ENCODE measurements around the gene SLCO4A1. TPM values are rescaled to one million over a fixed set of nuclear protein-coding genes. Genes with fewer than 3 reads are reported as not detected.

The SLCO4A1 gene
- total RNA-seq, 2 donors from 2014 or later, result 2.6 to 6.2 TPM

DNA sequence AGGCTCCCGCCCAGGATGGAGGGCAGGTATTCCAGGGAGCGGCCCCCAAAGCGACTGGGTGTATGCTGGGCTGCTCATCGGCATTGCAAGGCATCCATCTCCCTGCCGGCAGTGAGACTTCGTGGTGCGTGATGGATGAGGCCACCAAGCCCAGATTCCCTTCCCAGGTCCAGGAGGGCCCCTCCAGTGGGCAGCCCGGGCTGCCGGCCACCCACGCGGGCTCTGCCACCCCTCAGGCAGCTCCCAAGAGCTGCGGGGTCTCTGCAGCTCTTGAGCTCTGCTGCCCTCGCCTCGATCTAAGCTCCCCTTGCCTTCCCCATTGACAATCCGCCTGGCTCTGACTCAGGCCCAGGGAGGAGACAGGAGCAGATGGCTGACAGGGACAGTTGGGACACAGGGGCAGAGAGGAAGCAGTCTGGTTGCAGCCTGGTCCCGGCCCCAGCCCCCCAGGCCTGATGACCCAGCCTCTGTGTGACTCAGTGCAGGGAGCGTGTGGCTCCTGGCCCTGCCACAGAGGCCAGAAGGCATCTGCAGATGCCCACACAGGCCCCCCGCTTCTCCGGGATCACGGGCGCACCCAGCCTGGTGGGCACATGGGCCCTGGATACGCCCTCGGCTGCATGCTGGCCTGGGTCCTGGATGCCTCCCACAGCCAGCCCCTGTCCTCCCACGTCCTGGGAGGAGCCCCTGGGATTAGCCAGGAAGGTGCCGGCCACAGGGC lies 33.0 kb downstream of the SLCO4A1 start:
- no peak overlapping the region for H3K27ac ChIP-seq
- H3K36me3 ChIP-seq (replicated peaks in 1 of 2; ENCODE audit: insufficient read depth in 1 of 2, low read depth in 2 of 2), result no peaks in the 10 kb centered on the region
- H3K27me3 ChIP-seq, result peaks cover 0 to 3% of the 10 kb centered on the region in 2 donors
- ATAC-seq, result no peak
- no peak for TF ChIP-seq POLR2A (IDR thresholded peaks at IDR 0.05)
- TF ChIP-seq, protein P1, sequence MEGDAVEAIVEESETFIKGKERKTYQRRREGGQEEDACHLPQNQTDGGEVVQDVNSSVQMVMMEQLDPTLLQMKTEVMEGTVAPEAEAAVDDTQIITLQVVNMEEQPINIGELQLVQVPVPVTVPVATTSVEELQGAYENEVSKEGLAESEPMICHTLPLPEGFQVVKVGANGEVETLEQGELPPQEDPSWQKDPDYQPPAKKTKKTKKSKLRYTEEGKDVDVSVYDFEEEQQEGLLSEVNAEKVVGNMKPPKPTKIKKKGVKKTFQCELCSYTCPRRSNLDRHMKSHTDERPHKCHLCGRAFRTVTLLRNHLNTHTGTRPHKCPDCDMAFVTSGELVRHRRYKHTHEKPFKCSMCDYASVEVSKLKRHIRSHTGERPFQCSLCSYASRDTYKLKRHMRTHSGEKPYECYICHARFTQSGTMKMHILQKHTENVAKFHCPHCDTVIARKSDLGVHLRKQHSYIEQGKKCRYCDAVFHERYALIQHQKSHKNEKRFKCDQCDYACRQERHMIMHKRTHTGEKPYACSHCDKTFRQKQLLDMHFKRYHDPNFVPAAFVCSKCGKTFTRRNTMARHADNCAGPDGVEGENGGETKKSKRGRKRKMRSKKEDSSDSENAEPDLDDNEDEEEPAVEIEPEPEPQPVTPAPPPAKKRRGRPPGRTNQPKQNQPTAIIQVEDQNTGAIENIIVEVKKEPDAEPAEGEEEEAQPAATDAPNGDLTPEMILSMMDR (IDR thresholded peaks at IDR 0.05), result no peak
- peak in 1 of 4 donors; percentile 44 for DNase-seq
- H3K4me3 ChIP-seq, result no peak overlapping the region
- H3K4me1 ChIP-seq, result no peaks in the 10 kb centered on the region
- WGBS, 2 donors, result 57 to 71% methylated on average over 14 to 25 of the region's 25 CpGs
- intact Hi-C loops (cut with DNase I), result no loop called here
- no peaks in the 10 kb centered on the region for H3K9me3 ChIP-seq

DNA sequence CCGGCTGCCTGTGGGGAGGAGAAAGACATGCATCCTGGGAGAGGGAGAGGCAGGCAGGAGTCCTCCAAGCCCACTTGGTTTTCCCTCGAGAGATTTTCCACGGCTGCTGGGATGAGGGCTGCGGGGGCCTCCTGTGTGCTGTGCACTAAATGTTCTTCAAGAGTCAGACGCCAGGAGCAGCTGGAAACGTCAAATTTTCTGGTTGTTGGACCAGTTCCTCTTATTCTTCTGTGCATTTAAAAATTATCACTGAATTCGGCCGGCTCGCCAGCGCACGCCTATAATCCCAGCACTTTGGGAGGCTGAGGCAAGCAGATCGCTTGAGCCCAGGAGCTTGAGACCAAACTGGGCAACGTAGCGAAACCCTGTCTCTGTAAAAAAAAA lies 33.6 kb downstream of the SLCO4A1 start:
- no peaks in the 10 kb centered on the region for H3K36me3 ChIP-seq (replicated peaks in 1 of 2; ENCODE audit: insufficient read depth in 1 of 2, low read depth in 2 of 2)
- intact Hi-C loops (cut with DNase I), result no loop called here
- H3K9me3 ChIP-seq, result no peaks in the 10 kb centered on the region
- H3K27ac ChIP-seq, result no peak overlapping the region
- no peak for DNase-seq
- ATAC-seq, result no peak
- no peaks in the 10 kb centered on the region for H3K4me1 ChIP-seq
- no peak for TF ChIP-seq POLR2A (IDR thresholded peaks at IDR 0.05)
- TF ChIP-seq, protein P1 (IDR thresholded peaks at IDR 0.05), result no peak
- WGBS, 2 donors, result 68 to 86% methylated on average over 13 to 14 of the region's 14 CpGs
- peaks cover 0 to 3% of the 10 kb centered on the region in 2 donors for H3K27me3 ChIP-seq
- no peak overlapping the region for H3K4me3 ChIP-seq

DNA sequence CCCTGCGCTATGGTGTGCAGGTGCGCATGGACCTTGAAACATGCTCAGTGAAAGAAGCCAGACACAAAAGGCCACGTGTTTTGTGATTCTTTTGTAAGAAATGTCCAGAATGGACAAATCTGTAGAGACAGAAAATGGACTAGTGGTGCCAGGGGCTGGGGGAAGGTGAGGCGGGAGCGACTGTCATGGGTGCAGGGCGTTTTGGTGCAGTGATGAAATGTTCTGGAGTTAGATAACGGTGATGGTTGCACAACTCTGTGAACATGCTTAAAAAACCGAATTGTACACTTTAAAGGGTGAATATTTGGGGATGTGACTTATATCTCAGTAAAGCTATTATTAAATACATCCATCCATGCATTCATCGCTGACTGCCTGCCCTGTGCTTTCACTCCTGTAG lies 34.7 kb downstream of the SLCO4A1 start:
- no peak for TF ChIP-seq POLR2A (IDR thresholded peaks at IDR 0.05)
- TF ChIP-seq, protein P1 (IDR thresholded peaks at IDR 0.05), result no peak
- ATAC-seq, result no peak
- H3K36me3 ChIP-seq (replicated peaks in 1 of 2; ENCODE audit: insufficient read depth in 1 of 2, low read depth in 2 of 2), result no peaks in the 10 kb centered on the region
- intact Hi-C loops (cut with DNase I), result no loop called here
- 53 to 69% methylated on average over 9 of the region's 9 CpGs for WGBS, 2 donors
- no peak for DNase-seq
- H3K27me3 ChIP-seq, result peaks cover 0 to 3% of the 10 kb centered on the region in 2 donors
- no peak overlapping the region for H3K27ac ChIP-seq
- no peaks in the 10 kb centered on the region for H3K9me3 ChIP-seq
- no peak overlapping the region for H3K4me3 ChIP-seq
- H3K4me1 ChIP-seq, result no peaks in the 10 kb centered on the region

DNA sequence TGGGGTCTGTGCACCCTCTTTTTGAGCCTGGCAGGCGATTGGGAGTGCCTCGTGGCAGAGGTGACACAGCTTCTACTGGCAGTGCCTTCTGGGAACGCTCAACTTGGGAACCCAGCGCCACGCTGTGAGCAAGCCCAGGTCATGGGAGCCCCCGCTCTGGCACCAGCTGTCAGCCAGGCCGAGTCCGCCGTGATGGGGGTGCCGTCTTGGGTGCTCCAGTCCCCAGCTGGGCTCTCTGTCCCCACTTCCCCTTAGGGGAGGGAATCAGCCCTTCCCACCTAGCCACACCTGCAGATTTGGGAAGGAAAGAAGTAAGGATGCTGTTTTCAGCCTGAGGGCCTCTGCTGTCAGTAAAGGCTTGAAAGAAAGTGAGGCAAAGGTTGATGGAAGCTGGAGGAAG lies 35.4 kb downstream of the SLCO4A1 start:
- no peak for ATAC-seq
- WGBS, 2 donors, result 46% methylated on average over 10 of the region's 10 CpGs; no CpG with 5 or more reads in 1 of the 2 donors
- no peaks in the 10 kb centered on the region for H3K36me3 ChIP-seq (replicated peaks in 1 of 2; ENCODE audit: insufficient read depth in 1 of 2, low read depth in 2 of 2)
- H3K27ac ChIP-seq, result no peak overlapping the region
- no peak overlapping the region for H3K4me3 ChIP-seq
- TF ChIP-seq, protein P1 (IDR thresholded peaks at IDR 0.05), result no peak
- TF ChIP-seq POLR2A (IDR thresholded peaks at IDR 0.05), result no peak
- no peaks in the 10 kb centered on the region for H3K4me1 ChIP-seq
- no peaks in the 10 kb centered on the region for H3K9me3 ChIP-seq
- DNase-seq, result no peak
- peaks cover 0 to 3% of the 10 kb centered on the region in 2 donors for H3K27me3 ChIP-seq
- intact Hi-C loops (cut with DNase I), result no loop called here

DNA sequence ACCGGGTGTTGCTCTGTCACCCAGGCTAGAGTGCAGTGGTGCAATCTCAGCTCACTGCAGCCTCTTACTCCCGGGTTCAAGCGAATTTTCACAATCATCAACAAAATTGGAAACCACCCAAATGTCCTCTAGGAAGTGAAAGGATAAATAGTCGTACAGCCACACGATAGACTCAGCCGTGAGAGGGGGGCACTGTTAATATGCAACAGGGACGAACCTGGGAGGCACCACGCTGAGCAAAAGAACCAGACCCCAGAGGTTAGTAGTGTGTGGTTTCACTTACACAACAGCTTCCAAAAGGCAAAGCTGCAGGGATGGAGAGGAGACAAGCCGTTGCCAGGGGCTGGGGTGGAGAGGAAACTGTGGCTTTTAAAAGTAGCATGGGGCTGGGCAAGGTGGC lies 36.2 kb downstream of the SLCO4A1 start:
- no peaks in the 10 kb centered on the region for H3K4me1 ChIP-seq
- H3K27me3 ChIP-seq, result peaks cover 0 to 2% of the 10 kb centered on the region in 2 donors
- no peak for ATAC-seq
- DNase-seq, result no peak
- no peaks in the 10 kb centered on the region for H3K9me3 ChIP-seq
- no peaks in the 10 kb centered on the region for H3K36me3 ChIP-seq (replicated peaks in 1 of 2; ENCODE audit: insufficient read depth in 1 of 2, low read depth in 2 of 2)
- WGBS, 2 donors, result 12 to 21% methylated on average over 9 of the region's 9 CpGs
- TF ChIP-seq, protein P1 (IDR thresholded peaks at IDR 0.05), result no peak
- no peak for TF ChIP-seq POLR2A (IDR thresholded peaks at IDR 0.05)
- H3K27ac ChIP-seq, result no peak overlapping the region
- no peak overlapping the region for H3K4me3 ChIP-seq
- intact Hi-C loops (cut with DNase I), result no loop called here
